ENCODE results near the gene ANKS6. TPM values are rescaled to one million over a fixed set of nuclear protein-coding genes. Genes with fewer than 3 reads are reported as not detected.

The ANKS6 gene
- total and polyA plus RNA-seq, 2 of the 8 experiments (the other 6 are each of a cell fraction or from before 2014, with no cell fraction given), result 34.1 to 56.3 TPM

- no peak for TF ChIP-seq POLR2AphosphoS5 (IDR thresholded peaks at IDR 0.05; ENCODE audit: low read depth, low read length)
These were observed 74.7 kb downstream of the ANKS6 start (continued) for GRCh38 chr9:98721643-98722042.

All from H1 (cell line).